SK-N-SH (cell line): Measurements from ENCODE around the gene THAP8. TPM values are rescaled to one million over a fixed set of nuclear protein-coding genes. Genes with fewer than 3 reads are reported as not detected.
A peak's percentile ranks its signal among the peaks of the same experiment; 100 is the strongest.

Source experiments
- CTCF ChIA-PET: fragments of 300-600, 350-600 bp; formaldehyde crosslinking; extraction: SDS; loops from one replicate; lab custom pipeline; 2021; lab: Yijun Ruan, JAX
- POLR2A ChIA-PET: fragments of 350-600 bp; sonication (Branson Sonifier 250); formaldehyde crosslinking; extraction: SDS; loops from one replicate; lab custom pipeline; 2020; ENCODE audit warnings: antibody characterized with exemption, inconsistent platforms; lab: Yijun Ruan, JAX
- DNase-seq: peaks from one replicate; pipeline ENCODE4 v3.0.0; 2012
- H2AFZ ChIP-seq: fragments of 200-600 bp; sonication (generic); 2 replicates; pipeline ENCODE4 v1.8.1; 2016; ENCODE audit warnings: antibody characterized with exemption, mild to moderate bottlenecking, low read depth
- H3F3A ChIP-seq: fragments of 200-600 bp; sonication (generic); replicated peaks from 2 replicates; pipeline ENCODE3; 2016; ENCODE audit warnings: antibody characterized with exemption, mild to moderate bottlenecking; ENCODE audit not compliant: insufficient read depth
- H3K27ac ChIP-seq, 2 experiments: fragments of 200-500 bp in 1 of 2; fragments of 200-600 bp in 1 of 2; sonication (Bioruptor generic) in 1 of 2; sonication (generic), shearing (Covaris generic) in 1 of 2; 2 replicates each; pipeline versions ENCODE4 v1.5.1 to v1.6.1; 2014 to 2016; ENCODE audit warnings: low read depth in 2 of 2, inconsistent platforms in 1 of 2, low read length in 1 of 2, mild to moderate bottlenecking in 1 of 2, mixed read lengths in 1 of 2
- H3K27me3 ChIP-seq: fragments of 200-600 bp; sonication (generic), shearing (Covaris generic); 2 replicates; pipeline ENCODE4 v1.6.1; 2016; ENCODE audit warnings: mixed run types; ENCODE audit not compliant: insufficient read depth
- H3K36me3 ChIP-seq, 2 experiments: fragments of 200-500 bp in 1 of 2; fragments of 200-600 bp in 1 of 2; sonication (Bioruptor generic) in 1 of 2; sonication (generic) in 1 of 2; replicated peaks in 1 of 2; 2 replicates each; pipeline versions ENCODE3 to v1.5.1; 2014 to 2016; ENCODE audit warnings: low read length in 1 of 2, mild to moderate bottlenecking in 1 of 2; ENCODE audit not compliant: insufficient read depth in 2 of 2, control insufficient read depth in 1 of 2
- H3K4me1 ChIP-seq, 2 experiments: fragments of 200-500 bp in 1 of 2; fragments of 200-600 bp in 1 of 2; sonication (Bioruptor generic) in 1 of 2; sonication (generic), shearing (Covaris generic) in 1 of 2; 2 replicates each; pipeline versions ENCODE4 v1.5.1 to v1.6.1; 2014 to 2016; ENCODE audit warnings: low read depth in 1 of 2, low read length in 1 of 2, mixed run types in 1 of 2; ENCODE audit not compliant: insufficient read depth in 2 of 2, control insufficient read depth in 1 of 2
- H3K4me2 ChIP-seq: fragments of 200-600 bp; sonication (generic), shearing (Covaris generic); 2 replicates; pipeline ENCODE4 v1.6.1; 2017; ENCODE audit warnings: mixed run types
- H3K4me3 ChIP-seq, 2 experiments: fragments of 200-500 bp in 1 of 2; fragments of 200-600 bp in 1 of 2; sonication (Bioruptor generic) in 1 of 2; sonication (generic), shearing (Covaris generic) in 1 of 2; 2 replicates each; pipeline versions ENCODE4 v1.5.1 to v1.8.1; 2014 to 2016; ENCODE audit warnings: low read depth in 2 of 2, inconsistent platforms in 1 of 2, low read length in 1 of 2, mild to moderate bottlenecking in 1 of 2, mixed read lengths in 1 of 2, moderate library complexity in 1 of 2
- H3K79me2 ChIP-seq: fragments of 200-600 bp; sonication (generic); 2 replicates; pipeline ENCODE4 v1.8.1; 2017; ENCODE audit warnings: mild to moderate bottlenecking; ENCODE audit not compliant: insufficient read depth
- H3K9ac ChIP-seq: fragments of 200-600 bp; sonication (generic); 2 replicates; pipeline ENCODE4 v1.6.1; 2017; ENCODE audit warnings: mixed run types
- H3K9me2 ChIP-seq: fragments of 200-600 bp; sonication (generic); 2 replicates; pipeline ENCODE4 v1.6.1; 2017; ENCODE audit warnings: mixed run types
- H3K9me3 ChIP-seq: fragments of 200-600 bp; sonication (generic); 2 replicates; pipeline ENCODE4 v1.6.1; 2017; ENCODE audit warnings: mixed run types, mild to moderate bottlenecking, moderate library complexity
- H4K20me1 ChIP-seq: fragments of 200-600 bp; sonication (generic); 2 replicates; pipeline ENCODE4 v1.6.1; 2017; ENCODE audit warnings: mild to moderate bottlenecking, mixed run types; ENCODE audit not compliant: insufficient read depth
- FOSL2 ChIP-seq: IDR thresholded peaks from 2 replicates; pipeline ENCODE4 v1.4.0; 2012; ENCODE audit warnings: low read depth, mild to moderate bottlenecking, moderate library complexity, borderline replicate concordance
- GABPA ChIP-seq: IDR thresholded peaks from 2 replicates; pipeline ENCODE4 v1.4.0; 2012; ENCODE audit warnings: low read depth, mild to moderate bottlenecking
- IRF3 ChIP-seq: fragments of 150-350 bp; IDR thresholded peaks from 2 replicates; pipeline ENCODE4 v1.6.1; 2016; ENCODE audit warnings: mild to moderate bottlenecking, low read depth, low read length
- JUND ChIP-seq: IDR thresholded peaks from 2 replicates; pipeline ENCODE4 v1.4.0; 2012
- REST ChIP-seq: IDR thresholded peaks from 2 replicates; pipeline ENCODE4 v1.6.1; 2012; ENCODE audit warnings: mild to moderate bottlenecking, low read depth, low read length, moderate library complexity
- TCF12 ChIP-seq: IDR thresholded peaks from 2 replicates; pipeline ENCODE4 v1.4.0; 2012
- WGBS: methylation state at CpG from one replicate; pipeline ENCODE4 v1.1.6; 2017; ENCODE audit warnings: low lambda C conversion rate; 5-methylcytosine and 5-hydroxymethylcytosine counted together
- polyA plus RNA-seq, 3 experiments: library from polyadenylated mRNA; depleted of rRNA; stranded (reverse); fragments of >200 nt; gene quantifications; 2 replicates each; pipeline ENCODE4 v1.2.3, GENCODE V29; 2012
- TF ChIP-seq, protein P1 (sequence below): fragments of 200-600 bp; sonication (generic); IDR thresholded peaks from 2 replicates; pipeline ENCODE4 v1.6.1; 2017; ENCODE audit warnings: antibody characterized with exemption, mild to moderate bottlenecking, moderate library complexity
- TF ChIP-seq, protein P2 (sequence below): fragments of 150-350 bp; IDR thresholded peaks from 2 replicates; pipeline ENCODE4 v1.6.1; 2017; ENCODE audit warnings: antibody characterized with exemption, low read length, low read depth, borderline replicate concordance

Gene THAP8
- polyA plus RNA-seq, 1 of the 3 experiments (the other 2 are of a cell fraction), result 6.3 TPM

DNA sequence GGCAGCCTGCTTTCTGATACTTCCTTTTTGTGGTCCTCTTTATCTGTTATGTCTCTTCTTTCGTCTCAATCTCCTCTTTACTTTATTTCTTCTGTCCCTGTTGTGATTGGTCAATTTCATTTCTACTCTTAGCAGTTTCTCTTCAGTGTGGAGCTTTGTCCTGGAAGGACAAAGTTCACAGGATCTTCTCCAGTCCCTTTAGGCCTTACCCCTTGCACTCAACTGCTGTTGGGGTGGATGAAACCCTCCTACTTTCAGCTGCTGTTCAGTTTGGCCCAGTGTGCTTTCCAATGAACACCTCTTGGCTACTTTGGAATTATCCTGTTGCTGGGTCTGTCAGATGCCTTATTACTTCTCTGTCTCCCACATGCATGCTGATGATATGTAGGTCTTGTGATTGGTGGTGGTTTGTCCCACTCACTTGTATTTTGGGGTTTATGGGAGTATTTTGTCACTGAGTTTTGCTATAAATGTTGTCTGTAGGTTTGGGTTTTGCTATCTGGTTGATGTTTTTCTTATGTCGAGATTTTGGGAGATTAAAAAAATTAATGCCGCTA, 25.4 kb upstream of the THAP8 start:
- H3K9ac ChIP-seq, result no peak overlapping the region
- H3K27me3 ChIP-seq, result no peaks in the 10 kb centered on the region
- ChIA-PET POLR2A (interaction anchor here (1.0 kb wide), 1 partner anchor 36 kb away, joined by 3 read pairs; the partner anchor contains the start of genes POLR2I and TBCB), CTCF (no interaction called here)
- WGBS, result 97% methylated on average over 3 of the region's 3 CpGs
- no peaks in the 10 kb centered on the region for H4K20me1 ChIP-seq
- no peaks in the 10 kb centered on the region for H3F3A ChIP-seq
- TF ChIP-seq IRF3 (no peak), FOSL2 (no peak), TCF12 (no peak), JUND (no peak), GABPA (no peak)
- TF ChIP-seq, protein P1, sequence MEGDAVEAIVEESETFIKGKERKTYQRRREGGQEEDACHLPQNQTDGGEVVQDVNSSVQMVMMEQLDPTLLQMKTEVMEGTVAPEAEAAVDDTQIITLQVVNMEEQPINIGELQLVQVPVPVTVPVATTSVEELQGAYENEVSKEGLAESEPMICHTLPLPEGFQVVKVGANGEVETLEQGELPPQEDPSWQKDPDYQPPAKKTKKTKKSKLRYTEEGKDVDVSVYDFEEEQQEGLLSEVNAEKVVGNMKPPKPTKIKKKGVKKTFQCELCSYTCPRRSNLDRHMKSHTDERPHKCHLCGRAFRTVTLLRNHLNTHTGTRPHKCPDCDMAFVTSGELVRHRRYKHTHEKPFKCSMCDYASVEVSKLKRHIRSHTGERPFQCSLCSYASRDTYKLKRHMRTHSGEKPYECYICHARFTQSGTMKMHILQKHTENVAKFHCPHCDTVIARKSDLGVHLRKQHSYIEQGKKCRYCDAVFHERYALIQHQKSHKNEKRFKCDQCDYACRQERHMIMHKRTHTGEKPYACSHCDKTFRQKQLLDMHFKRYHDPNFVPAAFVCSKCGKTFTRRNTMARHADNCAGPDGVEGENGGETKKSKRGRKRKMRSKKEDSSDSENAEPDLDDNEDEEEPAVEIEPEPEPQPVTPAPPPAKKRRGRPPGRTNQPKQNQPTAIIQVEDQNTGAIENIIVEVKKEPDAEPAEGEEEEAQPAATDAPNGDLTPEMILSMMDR, result no peak
- H2AFZ ChIP-seq, result no peak overlapping the region
- H3K9me2 ChIP-seq, result no peaks in the 10 kb centered on the region
- no peaks in the 10 kb centered on the region for H3K79me2 ChIP-seq
- no peak overlapping the region for H3K4me2 ChIP-seq
- no peak overlapping the region for H3K27ac ChIP-seq
- no peaks in the 10 kb centered on the region for H3K4me1 ChIP-seq
- no peak overlapping the region for H3K4me3 ChIP-seq
- H3K9me3 ChIP-seq, result no peaks in the 10 kb centered on the region
- peaks cover 14 to 15% of the 10 kb centered on the region in 2 experiments for H3K36me3 ChIP-seq
- DNase-seq, result no peak

GRCh38 chr19:36073121-36073876, 19.2 kb upstream of the THAP8 start:
- peak; percentile 87 for TF ChIP-seq REST
- TF ChIP-seq, protein P2, sequence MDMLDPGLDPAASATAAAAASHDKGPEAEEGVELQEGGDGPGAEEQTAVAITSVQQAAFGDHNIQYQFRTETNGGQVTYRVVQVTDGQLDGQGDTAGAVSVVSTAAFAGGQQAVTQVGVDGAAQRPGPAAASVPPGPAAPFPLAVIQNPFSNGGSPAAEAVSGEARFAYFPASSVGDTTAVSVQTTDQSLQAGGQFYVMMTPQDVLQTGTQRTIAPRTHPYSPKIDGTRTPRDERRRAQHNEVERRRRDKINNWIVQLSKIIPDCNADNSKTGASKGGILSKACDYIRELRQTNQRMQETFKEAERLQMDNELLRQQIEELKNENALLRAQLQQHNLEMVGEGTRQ, result no peak
- H4K20me1 ChIP-seq, result peaks cover 26% of the 10 kb centered on the region
- H3K4me2 ChIP-seq, result no peak overlapping the region
- no peak overlapping the region for H3K9ac ChIP-seq
- ChIA-PET POLR2A (no interaction called here), CTCF (interaction anchor here (1.2 to 3.0 kb wide), 2 partner anchors 18 to 126 kb away, joined by 3 to 16 read pairs; partner anchors contain the start of genes THAP8 and WDR62)
- DNase-seq, result no peak
- H3K27ac ChIP-seq, result no peak overlapping the region
- H3K36me3 ChIP-seq, result peaks cover 5 to 15% of the 10 kb centered on the region in 2 experiments
- no peak overlapping the region for H3K4me3 ChIP-seq
- H3K27me3 ChIP-seq, result no peaks in the 10 kb centered on the region
- H2AFZ ChIP-seq, result no peak overlapping the region
- WGBS, result 89% methylated on average over 10 of the region's 10 CpGs
- no peaks in the 10 kb centered on the region for H3K9me3 ChIP-seq
- no peaks in the 10 kb centered on the region for H3K9me2 ChIP-seq
- H3K4me1 ChIP-seq, result peaks cover 0 to 12% of the 10 kb centered on the region in 2 experiments; a peak in 1 of 4 replicates
- peaks cover 11% of the 10 kb centered on the region for H3F3A ChIP-seq
- H3K79me2 ChIP-seq, result no peaks in the 10 kb centered on the region
